GM12865 (cell line): ENCODE data around the gene SLC27A1.
"Not testable (repeated sequence)": the region's sequence is repeated elsewhere in the genome, so short reads cannot be mapped to it uniquely, and the experiment has no call there.

Experiments used
- DNase-seq: peaks from one replicate; pipeline ENCODE4 v3.0.0; 2010; ENCODE audit warnings: low read depth
- H3K4me3 ChIP-seq: 2 replicates; pipeline ENCODE4 v1.5.1; 2011; ENCODE audit warnings: mild to moderate bottlenecking, low read depth, low read length, control low read depth
- CTCF ChIP-seq: IDR thresholded peaks from 2 replicates; pipeline ENCODE4 v1.5.1; 2011; ENCODE audit warnings: low read length, control low read depth, low read depth, inconsistent platforms; ENCODE audit not compliant: insufficient read depth; ENCODE audit errors: missing control alignments

The SLC27A1 gene

GRCh38 chr19:17550076-17550667, 79.8 kb downstream of the SLC27A1 start:
- TF ChIP-seq CTCF: no peak
- DNase-seq: no peak
- no peak overlapping the region for H3K4me3 ChIP-seq

- DNase-seq, H3K4me3 ChIP-seq: not testable (repeated sequence)
Observed at GRCh38 chr19:17552735-17553134, 82.4 kb downstream of the SLC27A1 start.

- no peak overlapping the region for H3K4me3 ChIP-seq
- no peak for TF ChIP-seq CTCF
- peak; percentile 57 for DNase-seq
Observed at GRCh38 chr19:17553256-17553655, 82.9 kb downstream of the SLC27A1 start.

- TF ChIP-seq CTCF: no peak
- DNase-seq: no peak
- peak overlapping the region; percentile 61 for H3K4me3 ChIP-seq
Observed at GRCh38 chr19:17554968-17555479, 84.7 kb downstream of the SLC27A1 start.

- no peak for TF ChIP-seq CTCF
- H3K4me3 ChIP-seq: peak within 1 kb of the TSS; percentile 68
- peak; percentile 98 for DNase-seq
Observed at GRCh38 chr19:17555480-17555928, 85.2 kb downstream of the SLC27A1 start, which contains the start of gene COLGALT1. TSS of gene COLGALT1 (plus strand) at chr19:17555649. CDS start at chr19:17555714, 65 bp downstream.
